HEK293T (cell line): ENCODE data around the gene IMMT.
"Not testable (repeated sequence)": the region's sequence is repeated elsewhere in the genome, so short reads cannot be mapped to it uniquely, and the experiment has no call there.

Experiments
- CTCF ChIA-PET: fragments of 350-600 bp; formaldehyde crosslinking; extraction: SDS; loops from one replicate; lab custom pipeline; 2021; ENCODE audit warnings: antibody characterized with exemption, inconsistent platforms; lab: Yijun Ruan, JAX
- POLR2A ChIA-PET: fragments of 350-600 bp; formaldehyde crosslinking; extraction: SDS; loops from one replicate; lab custom pipeline; 2020; ENCODE audit warnings: antibody characterized with exemption, inconsistent platforms; lab: Yijun Ruan, JAX
- DNase-seq: peaks from one replicate; pipeline ENCODE4 v3.0.0; 2012; ENCODE audit warnings: mixed read lengths; ENCODE audit errors: extremely low spot score
- ARNT ChIP-seq: fragments of 450-650 bp; IDR thresholded peaks from 2 replicates; pipeline ENCODE4 v1.6.1; 2017; ENCODE audit warnings: mild to moderate bottlenecking
- BHLHE40 ChIP-seq: fragments of 450-650 bp; IDR thresholded peaks from 2 replicates; pipeline ENCODE4 v1.6.1; 2016; ENCODE audit warnings: mild to moderate bottlenecking, moderate library complexity, borderline replicate concordance
- CTBP1 ChIP-seq: fragments of 450-650 bp; IDR thresholded peaks from 2 replicates; pipeline ENCODE4 v1.6.1; 2016; ENCODE audit warnings: borderline replicate concordance
- ELF4 ChIP-seq: fragments of 450-650 bp; IDR thresholded peaks from 2 replicates; pipeline ENCODE4 v1.6.1; 2017; ENCODE audit warnings: antibody characterized with exemption
- FOXA1 ChIP-seq: fragments of 450-650 bp; IDR thresholded peaks from 2 replicates; pipeline ENCODE4 v1.6.1; 2016; ENCODE audit warnings: mild to moderate bottlenecking
- FOXK2 ChIP-seq: fragments of 450-650 bp; IDR thresholded peaks from 2 replicates; pipeline ENCODE4 v1.6.1; 2016; ENCODE audit warnings: mild to moderate bottlenecking
- FOXM1 ChIP-seq: fragments of 450-650 bp; IDR thresholded peaks from 2 replicates; pipeline ENCODE4 v1.6.1; 2017; ENCODE audit warnings: mild to moderate bottlenecking, borderline replicate concordance
- HDGF ChIP-seq: fragments of 450-650 bp; IDR thresholded peaks from 2 replicates; pipeline ENCODE4 v1.6.1; 2017; ENCODE audit warnings: antibody characterized with exemption, borderline replicate concordance
- L3MBTL2 ChIP-seq: fragments of 450-650 bp; conservative IDR thresholded peaks from 2 replicates; pipeline ENCODE4 v1.6.1; 2016; ENCODE audit warnings: mild to moderate bottlenecking
- LEF1 ChIP-seq: fragments of 450-650 bp; IDR thresholded peaks from 2 replicates; pipeline ENCODE4 v1.6.1; 2017; ENCODE audit warnings: mild to moderate bottlenecking, borderline replicate concordance
- NFRKB ChIP-seq: fragments of 450-650 bp; IDR thresholded peaks from 2 replicates; pipeline ENCODE4 v1.6.1; 2016; ENCODE audit warnings: mild to moderate bottlenecking, moderate library complexity
- SP1 ChIP-seq: fragments of 450-650 bp; IDR thresholded peaks from 2 replicates; pipeline ENCODE4 v1.6.1; 2017
- SUZ12 ChIP-seq: fragments of 450-650 bp; IDR thresholded peaks from 2 replicates; pipeline ENCODE4 v1.6.1; 2016; ENCODE audit warnings: mild to moderate bottlenecking
- TARDBP ChIP-seq: fragments of 450-650 bp; IDR thresholded peaks from 2 replicates; pipeline ENCODE4 v1.6.1; 2016
- ZNF384 ChIP-seq: fragments of 450-650 bp; IDR thresholded peaks from 2 replicates; pipeline ENCODE4 v1.6.1; 2016
- TF ChIP-seq, protein P1 (sequence below): fragments of 450-650 bp; IDR thresholded peaks from 2 replicates; pipeline ENCODE4 v1.6.1; 2016

The IMMT gene

DNA sequence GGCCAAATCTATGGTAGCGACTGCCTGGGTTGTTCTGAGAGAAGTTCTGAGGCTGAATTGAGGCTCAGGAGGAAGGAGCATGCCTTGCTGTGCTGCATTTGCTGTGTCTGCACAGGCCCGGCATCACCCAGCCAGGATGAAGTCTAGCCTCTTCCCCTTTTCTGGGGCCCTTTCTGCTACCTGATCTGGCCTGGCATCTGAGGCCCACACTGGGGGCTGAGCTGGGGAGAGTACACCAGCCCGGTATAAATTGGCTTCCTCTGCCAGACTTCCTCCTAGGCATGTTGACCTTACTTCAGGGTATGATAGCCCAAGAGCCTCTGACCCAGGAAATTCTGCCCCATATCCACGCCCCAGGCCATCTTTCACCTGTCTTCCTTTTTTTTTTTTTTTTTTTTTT lies 34.0 kb upstream of the IMMT start:
- ChIA-PET POLR2A (no interaction called here), CTCF (interaction anchor here (1.1 kb wide), 1 partner anchor 8 kb away, joined by 3 read pairs; no protein-coding TSS in a partner anchor)
- TF ChIP-seq ARNT (no peak), FOXK2 (no peak), LEF1 (no peak), SUZ12 (no peak), CTBP1 (no peak), BHLHE40 (no peak), FOXA1 (no peak), FOXM1 (no peak), ZNF384 (no peak)
- TF ChIP-seq, protein P1, sequence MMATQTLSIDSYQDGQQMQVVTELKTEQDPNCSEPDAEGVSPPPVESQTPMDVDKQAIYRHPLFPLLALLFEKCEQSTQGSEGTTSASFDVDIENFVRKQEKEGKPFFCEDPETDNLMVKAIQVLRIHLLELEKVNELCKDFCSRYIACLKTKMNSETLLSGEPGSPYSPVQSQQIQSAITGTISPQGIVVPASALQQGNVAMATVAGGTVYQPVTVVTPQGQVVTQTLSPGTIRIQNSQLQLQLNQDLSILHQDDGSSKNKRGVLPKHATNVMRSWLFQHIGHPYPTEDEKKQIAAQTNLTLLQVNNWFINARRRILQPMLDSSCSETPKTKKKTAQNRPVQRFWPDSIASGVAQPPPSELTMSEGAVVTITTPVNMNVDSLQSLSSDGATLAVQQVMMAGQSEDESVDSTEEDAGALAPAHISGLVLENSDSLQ: no peak
- DNase-seq: no peak

GRCh38 chr2:86228574-86228973 lies 33.3 kb upstream of the IMMT start:
- CTCF ChIA-PET, POLR2A ChIA-PET: not testable (repeated sequence)

GRCh38 chr2:86227685-86228084 lies 32.4 kb upstream of the IMMT start:
- TF ChIP-seq FOXA1: no peak
- TF ChIP-seq SUZ12: no peak
- TF ChIP-seq NFRKB: no peak
- no peak for TF ChIP-seq BHLHE40
- TF ChIP-seq, protein P1: no peak
- no peak for DNase-seq
- ChIA-PET CTCF (no interaction called here), POLR2A (no interaction called here)

More at GRCh38 chr2:86228574-86228973, 33.3 kb upstream of the IMMT start:
- not testable (repeated sequence) for DNase-seq

GRCh38 chr2:86226636-86227520 lies 31.6 kb upstream of the IMMT start:
- CTCF ChIA-PET: no interaction called here
- POLR2A ChIA-PET: no interaction called here
- no peak for DNase-seq
- TF ChIP-seq ZNF384 (no peak), BHLHE40 (no peak), SP1 (no peak)

DNA sequence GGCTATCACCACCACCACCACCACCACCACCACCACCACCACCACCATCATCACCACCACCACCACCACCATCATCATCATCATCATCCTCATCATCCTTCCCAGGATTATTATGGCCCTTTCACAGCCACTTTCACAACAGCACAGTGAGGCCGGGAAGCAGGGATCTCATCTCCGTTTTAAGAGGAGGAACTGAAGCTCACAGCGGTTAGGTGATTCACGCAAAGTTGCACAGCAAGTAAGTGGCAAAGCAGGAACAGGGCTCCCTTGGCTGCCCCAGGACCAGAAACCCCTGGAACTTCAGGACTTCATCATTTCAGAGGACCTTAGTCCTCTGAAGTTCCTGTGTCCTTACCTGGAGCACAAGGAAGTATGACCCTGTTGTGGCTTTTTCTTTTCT lies 30.8 kb upstream of the IMMT start:
- ChIA-PET CTCF (no interaction called here), POLR2A (no interaction called here)
- no peak for DNase-seq
- TF ChIP-seq FOXM1: no peak
- no peak for TF ChIP-seq BHLHE40
- no peak for TF ChIP-seq HDGF
- TF ChIP-seq SUZ12: no peak

DNA sequence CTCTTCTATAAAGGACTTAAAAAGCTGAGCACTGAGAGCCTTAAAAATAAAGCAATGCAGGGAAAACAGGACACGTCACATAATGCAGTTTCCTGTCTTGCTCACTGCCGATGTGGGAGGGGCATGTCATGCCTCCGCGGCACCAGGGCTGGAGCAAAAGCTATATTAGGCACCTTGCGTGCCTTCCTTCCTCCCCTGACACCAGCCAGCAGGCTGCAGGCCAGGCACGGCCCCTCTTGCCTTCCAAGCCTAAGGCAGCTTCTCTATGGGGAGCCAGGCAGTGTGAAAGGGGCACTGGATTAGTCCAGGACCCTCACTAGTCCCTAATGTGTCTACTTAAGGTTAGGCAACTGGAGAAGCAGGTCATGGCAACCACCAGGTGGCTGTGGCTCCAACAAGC lies 30.3 kb upstream of the IMMT start:
- TF ChIP-seq TARDBP (no peak), ZNF384 (no peak), ARNT (no peak), ELF4 (no peak), SP1 (no peak), LEF1 (no peak), L3MBTL2 (no peak), CTBP1 (no peak), NFRKB (no peak)
- no peak for DNase-seq
- CTCF ChIA-PET: no interaction called here
- POLR2A ChIA-PET: no interaction called here

DNA sequence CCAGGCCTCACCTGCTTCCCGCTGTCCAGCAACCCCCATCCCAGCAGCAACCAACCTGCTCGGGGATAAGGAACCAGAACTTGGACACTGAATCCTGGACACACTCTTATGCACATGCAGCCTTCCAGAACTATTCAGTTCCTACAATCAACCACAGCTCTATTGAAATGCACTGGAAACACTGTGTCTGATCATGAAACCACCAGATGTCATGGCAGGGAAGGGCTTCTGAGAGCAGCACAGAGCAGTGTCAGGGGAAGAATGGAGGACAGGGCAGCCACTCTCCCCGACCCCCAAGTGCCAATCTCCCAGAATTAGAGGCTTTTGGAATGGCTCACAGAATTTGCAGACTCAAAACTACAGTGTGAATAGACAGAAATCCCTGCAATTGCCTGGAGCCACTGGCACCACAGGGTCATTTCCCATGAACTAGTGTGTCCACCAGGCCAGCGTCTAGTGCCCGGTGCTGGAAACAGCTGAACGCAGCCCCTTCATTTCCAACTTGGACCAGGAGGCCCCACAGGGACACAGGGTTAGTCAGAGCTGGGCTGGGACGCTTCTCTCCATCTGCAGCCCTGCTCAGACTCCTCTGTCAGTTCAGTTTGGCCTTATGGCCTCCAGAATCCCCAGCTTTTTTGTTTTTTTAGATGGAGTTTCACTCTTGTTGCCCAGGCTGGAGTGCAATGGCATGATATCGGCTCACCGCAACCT lies 29.5 kb upstream of the IMMT start:
- CTCF ChIA-PET: no interaction called here
- POLR2A ChIA-PET: no interaction called here
- no peak for DNase-seq
- TF ChIP-seq CTBP1 (no peak), ELF4 (no peak)

GRCh38 chr2:86223927-86224560 lies 28.8 kb upstream of the IMMT start:
- POLR2A ChIA-PET: no interaction called here
- CTCF ChIA-PET: no interaction called here
- no peak for DNase-seq
- TF ChIP-seq CTBP1 (no peak), FOXA1 (no peak), SP1 (no peak), ZNF384 (no peak), L3MBTL2 (no peak), ARNT (no peak), SUZ12 (no peak), BHLHE40 (no peak), ELF4 (no peak), LEF1 (no peak), HDGF (no peak), TARDBP (no peak)
- TF ChIP-seq, protein P1: no peak
